ENCODE data around the gene CADPS2. TPM values are rescaled to one million over a fixed set of nuclear protein-coding genes. Genes with fewer than 3 reads are reported as not detected.
"Not testable (repeated sequence)": the region's sequence is repeated elsewhere in the genome, so short reads cannot be mapped to it uniquely, and the experiment has no call there.

The CADPS2 gene
- total RNA-seq, 2 experiments from 2014 or later, result not detected

DNA sequence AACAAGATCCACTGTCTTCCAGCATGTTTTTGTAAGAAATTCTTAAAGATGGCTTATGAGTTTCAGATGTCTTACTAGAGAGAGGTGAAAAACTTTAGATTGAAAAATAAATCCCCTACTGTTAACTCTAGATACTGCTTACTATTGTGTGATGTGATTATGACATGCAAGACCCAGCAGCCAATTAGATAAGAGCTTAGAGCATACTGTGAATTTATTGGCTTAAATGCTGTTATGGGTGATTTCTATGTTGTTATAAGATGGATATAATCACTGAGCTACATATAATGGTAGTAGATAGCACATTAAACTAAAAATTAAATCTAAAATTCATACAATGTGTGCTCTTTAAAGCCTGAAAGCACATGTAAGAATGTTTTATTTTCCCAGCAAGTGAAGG lies 187.2 kb downstream of the CADPS2 start, which contains the start of gene RNF133:
Gene RNF133, minus strand, starts transcription at position 101 of the 400 bp plus-strand sequence. CDS start 199 bp downstream, outside the sequence.
- no peak for ATAC-seq
- H3K27ac Mint-ChIP-seq, result no peak within 1 kb of the TSS
- no peak for DNase-seq
- no peaks in the 10 kb centered on the region for H3K27me3 Mint-ChIP-seq
- peaks cover 7% of the 10 kb centered on the region for H3K9me3 Mint-ChIP-seq (ENCODE audit: low read depth)
- no peak within 1 kb of the TSS for H3K4me3 Mint-ChIP-seq
- ChIA-PET CTCF (interaction anchor here (0.5 to 0.7 kb wide), 2 partner anchors 65 to 171 kb away, joined by 3 read pairs; no protein-coding TSS in a partner anchor), POLR2A (no interaction called here)
- intact Hi-C loops (cut with DNase I, micrococcal nuclease), result no loop called here
- H3K36me3 Mint-ChIP-seq (ENCODE audit: low read depth), result no peaks in the 10 kb centered on the region
- H3K4me1 Mint-ChIP-seq, result no peaks in the 10 kb centered on the region

DNA sequence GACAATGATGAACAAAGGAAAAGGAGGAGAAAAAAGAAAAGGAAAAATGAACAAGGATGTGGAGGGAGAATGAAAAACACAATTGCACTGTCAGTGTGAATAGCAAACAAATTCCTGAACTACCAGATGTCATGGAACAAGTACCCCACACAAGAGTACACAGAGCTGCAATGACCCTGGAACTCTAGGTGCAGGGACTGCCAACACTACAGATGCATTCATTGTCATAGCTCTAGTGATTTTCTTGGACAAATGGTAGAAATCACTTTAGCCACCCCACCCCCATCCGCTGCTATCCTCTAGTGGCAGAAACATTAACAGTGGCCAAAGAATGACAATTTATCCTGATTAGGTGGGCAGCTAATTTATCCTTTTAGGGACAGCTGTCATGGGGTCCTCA lies 190.4 kb downstream of the CADPS2 start:
- no peak for DNase-seq
- no peak overlapping the region for H3K4me3 Mint-ChIP-seq
- no peak for ATAC-seq
- H3K4me1 Mint-ChIP-seq, result no peaks in the 10 kb centered on the region
- POLR2A ChIA-PET, result no interaction called here
- H3K36me3 Mint-ChIP-seq (ENCODE audit: low read depth), result no peaks in the 10 kb centered on the region
- H3K27me3 Mint-ChIP-seq, result no peaks in the 10 kb centered on the region
- intact Hi-C loops (cut with DNase I, micrococcal nuclease), result no loop called here
- CTCF ChIA-PET, result no interaction called here
- peaks cover 5% of the 10 kb centered on the region for H3K9me3 Mint-ChIP-seq (ENCODE audit: low read depth)
- no peak overlapping the region for H3K27ac Mint-ChIP-seq

DNA sequence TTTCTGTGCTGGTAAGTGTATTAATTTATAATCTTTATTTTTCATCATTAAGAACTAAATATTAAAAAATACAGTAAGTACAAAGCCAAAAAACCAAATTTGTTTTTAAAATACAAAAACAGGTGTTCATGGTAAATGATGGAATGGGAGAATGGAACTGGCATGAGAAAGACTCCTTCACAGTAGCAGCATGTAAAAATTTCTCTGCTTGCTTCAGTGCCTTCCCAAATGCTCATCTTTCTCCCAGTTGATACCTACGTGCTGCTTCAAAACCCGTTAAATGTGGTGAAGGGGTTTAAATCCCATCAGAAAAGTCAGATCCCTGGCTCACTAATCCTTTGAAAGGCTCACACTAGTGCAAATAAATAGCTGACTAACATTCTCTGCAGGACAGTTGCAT lies 191.6 kb downstream of the CADPS2 start:
- H3K4me3 Mint-ChIP-seq, result no peak overlapping the region
- POLR2A ChIA-PET, result no interaction called here
- intact Hi-C loops (cut with DNase I, micrococcal nuclease), result no loop called here
- no peaks in the 10 kb centered on the region for H3K36me3 Mint-ChIP-seq (ENCODE audit: low read depth)
- CTCF ChIA-PET, result no interaction called here
- H3K9me3 Mint-ChIP-seq (ENCODE audit: low read depth), result peaks cover 5% of the 10 kb centered on the region
- no peak for DNase-seq
- H3K4me1 Mint-ChIP-seq, result no peaks in the 10 kb centered on the region
- no peaks in the 10 kb centered on the region for H3K27me3 Mint-ChIP-seq
- no peak for ATAC-seq
- no peak overlapping the region for H3K27ac Mint-ChIP-seq

DNA sequence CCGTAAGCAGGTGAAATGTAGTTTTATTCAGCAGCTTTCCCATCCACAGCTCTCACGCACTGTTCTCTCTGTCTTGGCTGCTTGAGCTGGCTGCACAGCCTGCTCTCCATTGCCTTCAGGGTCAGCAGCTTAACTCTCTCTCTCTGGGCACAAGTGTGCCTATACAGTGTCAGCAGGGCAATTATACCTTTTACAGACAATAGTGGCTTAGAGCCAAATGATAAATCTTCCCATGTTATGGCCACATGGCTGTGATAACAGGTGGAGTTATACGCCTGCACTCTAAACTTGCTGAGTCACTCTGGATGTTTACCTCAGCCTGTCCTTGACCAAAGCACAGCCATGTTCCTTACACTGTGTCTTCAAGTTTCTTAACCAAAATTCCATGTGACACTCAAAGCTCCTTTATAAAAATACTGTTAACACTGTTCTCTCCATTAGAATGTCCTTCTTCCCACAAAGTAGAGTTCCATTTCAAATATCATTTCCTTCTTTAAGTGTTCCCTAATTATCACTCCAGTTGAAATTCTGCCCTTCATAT lies 193.4 kb downstream of the CADPS2 start:
- Mint-ChIP-seq H3K36me3 (ENCODE audit: low read depth) (no peaks in the 10 kb centered on the region), H3K27ac (no peak overlapping the region), H3K4me1 (no peaks in the 10 kb centered on the region), H3K27me3 (no peaks in the 10 kb centered on the region), H3K4me3 (no peak overlapping the region), H3K9me3 (ENCODE audit: low read depth) (peaks cover 7% of the 10 kb centered on the region)
- ChIA-PET CTCF (no interaction called here), POLR2A (no interaction called here)
- no peak for DNase-seq
- ATAC-seq, result no peak
- intact Hi-C loops (cut with DNase I, micrococcal nuclease), result no loop called here

DNA sequence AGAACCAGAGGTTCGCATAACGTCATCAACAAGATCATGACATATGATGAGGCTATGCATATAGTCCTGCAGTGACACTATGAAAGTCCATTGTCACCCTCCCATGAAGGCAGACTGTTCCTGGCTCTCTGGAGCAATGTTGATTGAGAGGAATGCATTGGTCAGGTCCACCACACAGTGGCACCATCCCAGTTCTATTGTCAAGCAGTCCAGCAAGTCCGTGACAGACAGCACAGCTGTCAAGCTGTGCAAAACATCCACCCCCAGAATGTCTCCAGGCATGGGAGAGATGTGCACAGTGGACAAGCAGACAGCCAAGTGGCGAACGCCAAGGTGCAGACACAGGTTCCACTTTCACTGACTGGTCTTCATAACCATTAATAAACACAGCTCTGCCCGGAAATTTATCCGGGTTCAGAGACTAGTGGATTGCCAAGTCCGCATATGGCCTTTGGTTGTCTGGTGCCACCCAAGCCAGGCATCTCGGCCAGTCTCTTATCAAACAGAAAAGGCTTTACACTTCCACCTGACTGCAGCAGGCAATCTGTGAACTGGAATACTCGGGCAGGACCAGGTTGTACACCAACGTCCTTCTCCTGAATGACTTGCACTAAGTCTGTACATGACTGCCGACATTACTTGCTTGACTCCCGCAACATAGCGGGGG lies 194.6 kb downstream of the CADPS2 start:
- Mint-ChIP-seq H3K4me1 (no peaks in the 10 kb centered on the region), H3K27ac (no peak overlapping the region), H3K27me3 (no peaks in the 10 kb centered on the region), H3K4me3 (no peak overlapping the region), H3K9me3 (ENCODE audit: low read depth) (peaks cover 7% of the 10 kb centered on the region), H3K36me3 (ENCODE audit: low read depth) (no peaks in the 10 kb centered on the region)
- ChIA-PET POLR2A (no interaction called here), CTCF (no interaction called here)
- ATAC-seq, result no peak
- DNase-seq, result no peak
- intact Hi-C loops (cut with DNase I, micrococcal nuclease), result no loop called here

DNA sequence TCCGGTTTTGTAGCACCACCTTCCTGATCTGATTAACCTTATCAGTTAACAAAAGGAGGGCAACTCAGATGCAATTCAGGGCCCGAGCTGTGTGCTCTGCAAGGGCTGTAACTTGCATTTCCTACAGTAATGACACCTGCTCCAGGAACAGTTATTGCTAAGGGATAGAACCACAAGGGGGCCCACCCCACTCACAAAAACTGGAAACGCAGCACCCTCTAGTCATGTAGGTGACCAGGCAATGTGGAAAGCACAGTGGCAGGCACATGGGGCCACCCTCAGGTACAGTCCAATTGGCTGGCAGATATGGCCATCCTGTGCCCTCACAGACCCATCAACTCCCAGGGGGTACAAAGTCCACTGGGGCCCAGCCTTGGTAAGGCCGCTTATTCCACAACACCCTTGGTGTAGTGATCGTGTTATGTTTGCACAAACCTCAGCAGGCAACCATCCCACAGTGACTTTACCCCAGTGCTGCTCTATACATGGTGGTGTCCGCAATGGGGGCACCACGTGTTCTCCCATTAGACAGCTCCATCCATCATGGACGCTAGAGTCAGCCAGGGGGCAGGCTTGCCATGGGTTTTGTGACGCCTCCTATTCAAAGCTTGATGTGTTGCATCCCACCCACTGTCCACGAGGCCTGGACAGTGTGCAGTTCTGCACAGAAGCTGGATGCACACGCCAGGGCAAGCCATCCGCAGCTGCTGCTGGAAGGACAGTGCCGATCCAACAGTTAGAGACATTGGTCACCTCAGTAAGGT lies 196.7 kb downstream of the CADPS2 start:
- Mint-ChIP-seq H3K4me3 (no peak overlapping the region), H3K27me3 (no peaks in the 10 kb centered on the region), H3K36me3 (ENCODE audit: low read depth) (no peaks in the 10 kb centered on the region), H3K27ac (no peak overlapping the region), H3K9me3 (ENCODE audit: low read depth) (peaks cover 7% of the 10 kb centered on the region), H3K4me1 (no peaks in the 10 kb centered on the region)
- ChIA-PET POLR2A (no interaction called here), CTCF (interaction anchor here (1.0 kb wide), 1 partner anchor 12 kb away, joined by 4 read pairs; no protein-coding TSS in a partner anchor)
- no peak for DNase-seq
- intact Hi-C loops (cut with DNase I, micrococcal nuclease), result no loop called here
- ATAC-seq, result no peak

DNA sequence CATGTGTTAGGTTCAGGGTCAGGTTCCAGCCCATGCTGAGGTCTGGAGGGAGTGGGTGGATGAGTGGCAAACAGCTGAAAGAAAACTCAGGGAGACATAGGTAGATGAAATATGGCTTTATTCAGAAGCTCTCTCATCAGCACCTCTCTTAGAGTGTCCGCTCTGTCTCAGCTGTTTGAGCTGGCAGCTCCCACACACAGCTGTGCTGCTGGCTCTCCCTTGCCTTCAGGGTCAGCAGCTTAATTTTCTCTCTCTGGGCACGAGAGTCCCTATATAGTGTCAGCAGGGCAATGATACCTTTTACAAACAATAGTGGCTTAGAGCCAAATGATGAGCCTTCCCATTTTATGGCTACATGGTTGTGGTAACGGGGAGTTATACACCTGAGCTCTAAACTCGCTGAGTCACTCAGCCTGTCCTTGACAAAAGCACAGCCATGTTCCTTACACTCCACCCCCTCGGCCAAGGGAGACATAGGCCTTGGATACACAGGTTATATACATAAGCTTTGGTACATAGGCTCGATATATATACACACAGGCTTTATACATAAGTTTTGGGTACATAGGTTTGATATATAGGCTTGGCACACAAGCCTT lies 197.8 kb downstream of the CADPS2 start:
- ChIA-PET CTCF (no interaction called here), POLR2A (interaction anchor here (0.6 kb wide), 1 partner anchor 567 kb away, joined by 3 read pairs; no protein-coding TSS in a partner anchor)
- peaks cover 7% of the 10 kb centered on the region for H3K9me3 Mint-ChIP-seq (ENCODE audit: low read depth)
- H3K27ac Mint-ChIP-seq, result no peak overlapping the region
- no peak overlapping the region for H3K4me3 Mint-ChIP-seq
- intact Hi-C loops (cut with DNase I, micrococcal nuclease), result no loop called here
- no peaks in the 10 kb centered on the region for H3K36me3 Mint-ChIP-seq (ENCODE audit: low read depth)
- no peaks in the 10 kb centered on the region for H3K27me3 Mint-ChIP-seq
- DNase-seq (no peak), ATAC-seq (no peak)
- no peaks in the 10 kb centered on the region for H3K4me1 Mint-ChIP-seq

DNA sequence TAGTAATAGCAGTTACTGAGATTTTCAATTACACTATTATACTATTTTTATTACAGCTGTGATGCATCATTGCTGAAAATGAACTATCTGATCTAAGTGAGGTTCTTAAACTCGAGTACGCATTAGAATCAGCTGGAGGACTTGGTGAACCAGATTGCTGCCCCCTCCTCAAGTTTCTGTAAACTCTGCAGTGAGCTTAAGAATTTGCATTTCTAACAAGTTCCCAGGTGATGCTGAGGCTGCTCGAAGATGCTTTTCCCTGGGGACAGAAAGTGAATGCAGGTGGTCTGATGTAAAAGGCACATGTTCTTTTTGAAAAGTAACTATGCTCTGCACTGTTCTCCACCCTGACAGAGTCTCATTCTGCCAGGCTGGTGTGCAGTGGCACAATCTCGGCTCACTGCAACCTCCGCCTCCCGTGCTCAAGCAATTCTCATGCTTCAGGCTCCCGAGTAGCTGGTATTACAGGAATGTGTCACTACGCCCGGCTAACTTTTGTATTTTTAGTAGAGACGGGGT lies 199.8 kb downstream of the CADPS2 start:
- ChIA-PET CTCF (no interaction called here), POLR2A (no interaction called here)
- Mint-ChIP-seq H3K9me3 (ENCODE audit: low read depth) (peaks cover 2% of the 10 kb centered on the region), H3K4me1 (no peaks in the 10 kb centered on the region), H3K27ac (no peak overlapping the region), H3K36me3 (ENCODE audit: low read depth) (no peaks in the 10 kb centered on the region), H3K27me3 (no peaks in the 10 kb centered on the region), H3K4me3 (no peak overlapping the region)
- ATAC-seq (no peak), DNase-seq (no peak)
- intact Hi-C loops (cut with DNase I, micrococcal nuclease), result no loop called here

DNA sequence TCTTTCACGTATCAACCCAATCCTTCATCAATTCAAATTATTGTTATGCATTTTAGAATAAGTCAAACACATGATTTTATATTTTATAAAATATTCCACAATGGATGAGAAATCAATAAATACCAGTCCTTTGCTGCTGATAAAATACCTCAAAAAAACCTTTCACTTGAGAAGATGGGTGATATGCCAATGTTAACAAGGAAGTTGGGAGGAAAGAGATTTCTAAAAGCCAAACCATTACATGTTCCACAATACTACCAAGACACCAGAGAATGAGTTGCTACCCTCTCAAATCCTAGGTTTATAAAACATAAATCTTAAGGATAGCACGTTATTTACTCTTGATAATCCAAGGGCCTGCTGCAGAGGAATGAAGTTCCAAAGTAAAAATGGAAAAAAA lies 201.8 kb downstream of the CADPS2 start:
- Mint-ChIP-seq H3K27me3 (no peaks in the 10 kb centered on the region), H3K4me3 (no peak overlapping the region), H3K4me1 (no peaks in the 10 kb centered on the region), H3K36me3 (ENCODE audit: low read depth) (no peaks in the 10 kb centered on the region), H3K27ac (no peak overlapping the region), H3K9me3 (ENCODE audit: low read depth) (peaks cover 2% of the 10 kb centered on the region)
- POLR2A ChIA-PET, result no interaction called here
- CTCF ChIA-PET, result no interaction called here
- intact Hi-C loops (cut with DNase I, micrococcal nuclease), result no loop called here
- no peak for DNase-seq
- ATAC-seq, result no peak

DNA sequence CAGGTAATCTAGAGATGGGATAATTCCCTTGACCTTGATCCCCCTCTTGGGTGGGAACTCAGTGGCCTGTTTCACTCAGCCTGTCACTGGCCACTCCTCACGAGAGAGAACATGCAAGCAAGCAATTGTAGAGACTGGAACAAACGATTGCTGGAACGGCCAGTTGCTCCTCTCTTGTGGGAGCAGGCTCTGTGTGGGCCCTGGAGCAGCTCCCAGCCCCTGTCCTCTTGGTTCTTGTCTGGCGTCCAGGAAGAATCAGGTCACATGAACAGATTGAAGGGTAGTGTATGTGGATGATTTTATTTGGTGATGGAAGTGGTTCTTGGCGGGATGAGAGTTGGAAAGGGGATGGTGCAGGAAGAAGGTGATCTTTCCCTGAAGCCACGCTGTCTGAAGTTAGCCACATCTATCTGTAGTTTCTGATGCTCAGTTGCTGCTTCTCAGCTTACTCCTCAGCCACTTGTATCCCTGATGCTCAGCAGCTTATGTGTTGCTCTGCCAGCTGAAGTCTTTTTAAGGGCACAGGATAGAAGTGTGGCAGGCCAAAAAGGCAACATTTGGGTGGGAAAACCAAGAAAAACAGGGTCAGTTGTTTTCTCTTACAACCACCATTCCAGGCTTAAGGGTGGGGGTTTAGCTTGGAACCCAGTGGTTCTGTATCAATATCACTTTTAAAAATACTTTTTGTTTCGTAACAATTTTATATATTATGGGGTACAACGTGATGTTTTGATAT lies 203.3 kb downstream of the CADPS2 start:
- Mint-ChIP-seq H3K36me3 (ENCODE audit: low read depth) (no peaks in the 10 kb centered on the region), H3K27me3 (no peaks in the 10 kb centered on the region), H3K4me1 (no peaks in the 10 kb centered on the region), H3K4me3 (no peak overlapping the region), H3K27ac (no peak overlapping the region), H3K9me3 (ENCODE audit: low read depth) (peaks cover 7% of the 10 kb centered on the region)
- CTCF ChIA-PET, result no interaction called here
- POLR2A ChIA-PET, result no interaction called here
- DNase-seq (no peak), ATAC-seq (no peak)
- intact Hi-C loops (cut with DNase I, micrococcal nuclease), result no loop called here

DNA sequence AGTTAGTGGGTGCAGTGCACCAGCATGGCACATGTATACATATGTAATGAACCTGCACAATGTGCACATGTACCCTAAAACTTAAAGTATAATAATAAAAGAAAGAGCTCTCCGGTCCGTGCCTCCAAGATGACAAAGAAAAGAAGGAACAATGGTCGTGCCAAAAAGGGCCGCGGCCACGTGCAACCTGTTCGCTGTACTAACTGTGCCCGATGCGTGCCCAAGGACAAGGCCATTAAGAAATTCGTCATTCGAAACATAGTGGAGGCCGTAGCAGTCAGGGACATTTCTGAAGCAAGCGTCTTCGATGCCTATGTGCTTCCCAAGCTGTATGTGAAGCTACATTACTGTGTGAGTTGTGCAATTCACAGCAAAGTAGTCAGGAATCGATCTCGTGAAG lies 205.1 kb downstream of the CADPS2 start:
- H3K27me3 Mint-ChIP-seq; ATAC-seq; H3K4me3 Mint-ChIP-seq; H3K4me1 Mint-ChIP-seq; CTCF ChIA-PET; POLR2A ChIA-PET; H3K27ac Mint-ChIP-seq; DNase-seq; intact Hi-C loops (cut with DNase I, micrococcal nuclease); H3K9me3 Mint-ChIP-seq (ENCODE audit: low read depth); H3K36me3 Mint-ChIP-seq (ENCODE audit: low read depth): not testable (repeated sequence)

All from activated CD4-positive, alpha-beta T cell treated with anti-CD3 and anti-CD28 coated beads for 36 hours (primary cell).